Spinal cord (tissue), 10 donors: ENCODE measurements around the gene CRCP. TPM values are rescaled to one million over a fixed set of nuclear protein-coding genes. Genes with fewer than 3 reads are reported as not detected.
"Not testable (repeated sequence)": the region's sequence is repeated elsewhere in the genome, so short reads cannot be mapped to it uniquely, and the experiment has no call there.

Experiments used
- DNase-seq, 6 donors: peaks; one replicate each; pipeline versions ENCODE4 v3.0.0 to v3.0.0-alpha.2; 2013 to 2015; ENCODE audit warnings: low spot score in 6 of 6, low read depth in 4 of 6
- H3K27ac ChIP-seq: one replicate; pipeline ENCODE4 v1.5.1; 2013; ENCODE audit warnings: low read depth, low read length, control low read depth
- H3K27me3 ChIP-seq: one replicate; pipeline ENCODE4 v1.6.1; 2013; ENCODE audit warnings: low read length; ENCODE audit not compliant: control insufficient read depth, insufficient read depth
- H3K36me3 ChIP-seq: one replicate; pipeline ENCODE4 v1.6.1; 2013; ENCODE audit warnings: low read length; ENCODE audit not compliant: control insufficient read depth, insufficient read depth
- H3K4me1 ChIP-seq: one replicate; pipeline ENCODE4 v1.6.1; 2013; ENCODE audit warnings: low read length; ENCODE audit not compliant: control insufficient read depth, insufficient read depth
- H3K4me3 ChIP-seq: one replicate; pipeline ENCODE4 v1.5.1; 2013; ENCODE audit warnings: low read depth, low read length, control low read depth
- H3K9me3 ChIP-seq: one replicate; pipeline ENCODE4 v1.6.1; 2013; ENCODE audit warnings: low read length; ENCODE audit not compliant: control insufficient read depth, insufficient read depth
- WGBS: methylation state at CpG from one replicate; pipeline ENCODE4 v1.1.5; 2013; ENCODE audit warnings: missing lambda C conversion rate; ENCODE audit not compliant: insufficient coverage; 5-methylcytosine and 5-hydroxymethylcytosine counted together
- polyA plus RNA-seq, 2 donors: library from polyadenylated mRNA; unstranded; fragments of 120-200 nt; gene quantifications; one replicate each; pipeline ENCODE4 v1.2.1, GENCODE V29; 2013; ENCODE audit not compliant: insufficient read length in 2 of 2
- total RNA-seq, 2 donors: library from RNA; depleted of rRNA in 1 of 2; stranded (reverse); fragments of 120-200 nt in 1 of 2; fragments of >200 nt in 1 of 2; gene quantifications; one replicate each; pipeline versions ENCODE4 v1.2.3 to v1.2.4, GENCODE V29; 2013 to 2014
- donor health status: healthy.

CRCP gene
- total and polyA plus RNA-seq, 4 donors: 34.5 to 42.7 (median 38.1) TPM

DNA sequence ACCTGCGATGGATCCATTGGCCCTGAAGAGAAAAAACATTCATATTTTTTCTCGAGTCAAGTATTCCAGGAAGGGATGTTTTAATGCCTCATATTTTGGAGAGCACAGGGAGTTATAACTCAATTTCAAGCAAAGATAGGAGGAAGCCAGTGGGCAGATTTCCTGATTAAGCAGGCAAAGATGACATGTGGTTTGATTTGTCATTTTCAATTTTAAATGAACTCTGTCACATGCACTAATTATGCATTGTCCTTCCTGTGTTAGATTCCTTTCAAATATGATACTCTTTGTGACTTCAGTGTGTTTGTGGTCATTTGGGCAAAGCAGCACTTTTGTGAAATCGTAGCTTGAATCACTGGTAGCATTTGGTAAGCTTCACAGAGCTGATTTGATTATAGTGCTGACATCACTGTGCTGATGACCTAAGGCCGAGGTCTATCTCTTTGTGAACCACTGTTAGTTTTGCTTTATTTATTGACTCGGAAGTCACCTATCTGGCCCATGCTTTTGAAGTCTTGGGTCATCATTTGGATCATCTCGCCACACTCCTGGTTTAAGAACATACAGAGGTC is 11.2 kb downstream of the CRCP start:
- not testable (repeated sequence) for H3K36me3 ChIP-seq, H3K9me3 ChIP-seq, H3K27ac ChIP-seq, H3K4me1 ChIP-seq, H3K27me3 ChIP-seq, H3K4me3 ChIP-seq, DNase-seq
- WGBS: 97% methylated on average over 4 of the region's 6 CpGs

DNA sequence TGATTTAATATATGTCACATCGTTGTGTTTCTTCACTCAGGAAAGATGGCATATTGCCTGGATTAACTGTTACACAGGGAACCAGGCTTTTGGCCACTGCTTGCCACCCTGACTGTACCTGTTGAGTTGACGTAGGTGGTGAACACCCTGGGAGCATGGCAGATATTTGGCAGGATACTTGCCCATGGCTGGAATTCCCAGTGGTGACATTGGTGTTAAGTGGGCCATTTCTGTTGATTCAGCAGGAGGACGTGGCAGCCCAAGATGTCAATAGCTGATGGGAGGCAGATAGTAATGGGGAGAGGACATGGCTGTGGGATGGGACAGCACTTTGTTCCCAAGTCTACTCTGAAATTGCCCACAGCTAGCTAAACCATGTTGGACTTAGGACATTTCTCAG is 12.5 kb downstream of the CRCP start:
- not testable (repeated sequence) for H3K9me3 ChIP-seq, DNase-seq, H3K27ac ChIP-seq, H3K4me3 ChIP-seq, H3K27me3 ChIP-seq, H3K4me1 ChIP-seq
- H3K36me3 ChIP-seq: peaks cover 17% of the 10 kb centered on the region
- WGBS: 86% methylated on average over 3 of the region's 3 CpGs

DNA sequence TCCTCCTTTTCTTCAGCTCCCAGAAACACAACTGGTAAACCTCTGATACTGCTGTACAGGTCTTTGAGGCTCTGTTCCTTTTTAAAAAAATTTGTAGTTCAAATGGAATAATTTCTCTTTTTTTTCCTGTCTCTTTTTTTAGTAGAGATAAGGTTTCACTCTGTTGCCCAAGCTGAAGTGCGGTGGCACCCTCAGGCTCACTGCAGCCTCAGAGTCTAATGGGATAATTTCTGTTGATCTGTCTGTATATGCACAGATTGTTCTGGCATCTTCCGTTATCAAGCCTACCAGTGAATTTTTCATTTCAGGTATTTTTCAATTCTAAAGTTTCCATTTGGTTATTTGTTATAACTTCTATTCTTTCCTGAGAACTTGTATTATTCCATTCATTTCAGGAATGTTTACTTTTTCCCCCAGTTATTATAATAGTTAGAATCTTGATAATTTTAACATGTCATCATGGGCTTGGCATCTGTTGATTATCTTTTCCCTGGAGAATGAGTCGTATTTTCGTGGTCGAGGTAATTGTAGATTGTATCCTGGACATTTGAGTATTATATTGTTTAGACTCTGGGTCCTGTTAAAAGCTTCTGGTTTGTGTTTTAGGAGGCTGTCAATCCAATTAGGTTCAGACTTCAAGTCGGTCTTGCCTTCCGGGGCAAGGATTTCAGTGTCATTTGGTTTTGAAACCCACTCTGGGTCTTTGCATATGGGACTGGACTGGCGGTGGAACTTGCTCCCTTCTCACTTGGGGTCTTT is 24.5 kb downstream of the CRCP start:
- Histone ChIP-seq H3K9me3 (no peaks in the 10 kb centered on the region), H3K36me3 (peaks cover 34% of the 10 kb centered on the region), H3K27me3 (no peaks in the 10 kb centered on the region), H3K27ac (no peak overlapping the region), H3K4me1 (peaks cover 14% of the 10 kb centered on the region), H3K4me3 (no peak overlapping the region)
- 40% methylated on average over 2 of the region's 8 CpGs for WGBS
- DNase-seq: no peak

DNA sequence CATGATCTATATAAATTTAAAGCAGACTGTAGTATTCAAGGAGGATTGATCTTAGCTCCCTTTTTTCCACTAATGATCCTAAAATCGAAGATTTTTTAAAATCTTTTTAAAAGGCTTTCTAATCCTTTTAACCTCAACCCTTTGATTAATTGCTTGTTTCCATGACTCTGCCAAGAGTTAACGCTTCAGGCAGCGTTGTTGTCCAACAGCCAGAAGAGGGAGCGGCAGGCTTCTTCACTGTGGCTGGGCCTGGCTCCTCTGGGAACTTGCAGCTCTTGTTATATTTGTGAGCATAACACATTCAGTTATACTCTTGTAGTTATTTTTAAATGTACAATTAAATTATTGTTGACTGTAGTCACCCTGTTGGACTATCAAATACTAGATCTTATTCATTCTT is 26.3 kb downstream of the CRCP start:
- peaks cover 14% of the 10 kb centered on the region for H3K4me1 ChIP-seq
- peaks cover 51% of the 10 kb centered on the region for H3K36me3 ChIP-seq
- no peaks in the 10 kb centered on the region for H3K9me3 ChIP-seq
- WGBS: 43% methylated on average over 1 of the region's 4 CpGs
- peak; percentile 26 to 86 (median 37) for DNase-seq
- H3K4me3 ChIP-seq: no peak overlapping the region
- no peaks in the 10 kb centered on the region for H3K27me3 ChIP-seq
- H3K27ac ChIP-seq: no peak overlapping the region

DNA sequence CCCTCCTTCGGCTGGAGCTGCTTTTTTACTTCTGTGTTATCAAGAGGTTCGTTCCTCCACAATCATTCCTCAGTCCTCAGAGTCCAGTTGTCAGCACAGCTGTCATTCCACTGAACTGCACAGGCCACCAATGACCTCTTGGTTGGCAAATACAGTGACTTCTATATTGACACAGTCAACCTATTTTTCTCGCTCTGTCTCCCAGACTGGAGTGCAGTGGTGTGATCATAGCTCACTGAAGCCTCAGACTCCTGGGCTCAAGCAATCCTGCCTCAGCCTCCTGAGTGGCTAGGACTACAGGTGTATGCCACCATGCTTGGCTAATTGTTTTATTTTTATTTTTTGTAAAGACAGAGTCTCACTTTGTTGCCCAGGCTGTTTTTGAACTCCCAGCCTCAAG is 27.7 kb downstream of the CRCP start:
- peaks cover 52% of the 10 kb centered on the region for H3K36me3 ChIP-seq

DNA sequence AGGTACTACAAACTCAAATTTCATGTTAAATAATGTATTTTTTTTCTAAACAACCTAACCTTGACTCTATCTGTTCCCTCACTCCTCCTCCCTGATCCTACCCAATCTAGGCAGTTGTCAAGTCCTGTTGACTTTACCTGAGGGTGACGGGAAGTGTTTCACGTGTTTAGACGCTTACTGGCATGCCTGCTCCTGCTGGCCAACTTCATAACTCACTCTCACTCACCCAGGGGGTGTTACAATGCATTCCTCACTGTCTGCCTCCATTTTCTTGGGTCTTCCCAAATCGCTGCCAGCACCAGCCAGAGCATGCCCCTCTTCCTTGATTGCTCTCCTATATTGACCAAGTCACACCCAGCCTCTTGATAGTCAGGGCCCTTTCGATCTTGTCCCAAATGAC is 28.3 kb downstream of the CRCP start:
- Histone ChIP-seq H3K9me3 (no peaks in the 10 kb centered on the region), H3K27ac (no peak overlapping the region)
- WGBS: 78% methylated on average over 5 of the region's 5 CpGs

More for the DNA sequence above, 27.7 kb downstream of the CRCP start:
- Histone ChIP-seq H3K9me3 (no peaks in the 10 kb centered on the region), H3K27ac (no peak overlapping the region), H3K4me3 (no peak overlapping the region), H3K27me3 (no peaks in the 10 kb centered on the region), H3K4me1 (peaks cover 17% of the 10 kb centered on the region)
- peak in 1 of 6 donors; percentile 28 for DNase-seq
- 87% methylated on average over 3 of the region's 3 CpGs for WGBS

DNA sequence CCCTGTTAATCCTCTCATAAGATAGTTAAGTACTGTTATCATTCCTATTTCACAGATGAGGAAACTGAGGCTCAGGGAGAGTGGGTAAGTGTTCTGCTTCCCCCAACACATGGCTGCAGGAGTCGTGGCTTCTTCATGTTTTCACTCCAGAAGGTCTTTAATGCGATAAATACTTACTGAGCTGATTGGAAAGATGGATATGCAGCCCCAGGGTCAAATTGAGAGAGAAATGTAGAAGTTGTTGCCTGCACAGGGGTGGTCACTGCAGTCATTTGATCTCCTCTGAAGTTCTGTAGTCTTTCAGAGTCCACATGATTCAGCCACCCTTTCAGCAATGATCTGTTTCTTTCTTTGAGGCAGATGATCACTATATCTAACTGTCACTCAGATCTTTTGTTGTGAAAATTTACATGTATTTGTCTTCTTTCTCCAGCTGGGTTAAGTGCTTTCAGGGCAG is 29.3 kb downstream of the CRCP start:
- H3K4me1 ChIP-seq: peaks cover 17% of the 10 kb centered on the region

More for the DNA sequence above, 28.3 kb downstream of the CRCP start:
- DNase-seq: no peak
- Histone ChIP-seq H3K27me3 (no peaks in the 10 kb centered on the region), H3K36me3 (peaks cover 59% of the 10 kb centered on the region), H3K4me3 (no peak overlapping the region), H3K4me1 (peaks cover 17% of the 10 kb centered on the region)

DNA sequence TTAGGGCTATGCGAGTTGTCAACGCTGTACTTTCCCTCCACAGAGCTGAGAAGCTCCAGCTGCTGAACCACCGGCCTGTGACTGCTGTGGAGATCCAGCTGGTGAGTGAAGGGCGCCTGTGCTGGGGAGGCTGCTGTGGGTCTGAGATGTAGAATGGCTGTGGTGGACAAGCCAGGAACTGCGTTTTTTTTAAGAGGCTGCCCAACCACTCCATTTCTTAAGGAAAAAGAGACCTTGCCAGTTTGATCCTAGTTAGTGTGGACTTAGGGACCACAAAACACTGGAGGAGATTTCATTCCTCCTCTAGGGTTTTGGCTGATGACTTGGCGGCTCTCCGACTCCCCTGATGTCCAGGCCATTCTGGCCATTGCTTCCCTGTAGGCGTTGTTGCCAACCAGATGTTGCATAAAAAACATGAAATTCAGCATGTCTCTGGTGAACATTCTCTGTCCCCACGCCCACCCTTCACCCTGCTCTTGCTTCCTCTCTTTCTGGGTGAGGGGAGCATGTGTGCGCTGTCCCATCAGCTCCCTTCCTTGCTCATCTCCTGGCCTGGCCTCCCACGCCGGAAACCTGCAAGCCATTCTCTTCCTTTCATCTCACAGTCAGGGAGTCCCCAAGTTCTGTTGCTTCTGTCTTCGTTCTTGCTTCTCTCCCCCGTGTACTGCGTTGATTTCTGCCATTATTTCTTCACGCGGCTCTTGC is 30.9 kb downstream of the CRCP start:
- H3K4me3 ChIP-seq: no peak overlapping the region
- H3K9me3 ChIP-seq: no peaks in the 10 kb centered on the region
- peak overlapping the region; percentile 1 for H3K27ac ChIP-seq
- peak in 1 of 6 donors; percentile 16 for DNase-seq
- peaks cover 17% of the 10 kb centered on the region for H3K4me1 ChIP-seq
- H3K36me3 ChIP-seq: peaks cover 54% of the 10 kb centered on the region
- 81% methylated on average over 14 of the region's 17 CpGs for WGBS
- H3K27me3 ChIP-seq: no peaks in the 10 kb centered on the region

More for the DNA sequence above, 29.3 kb downstream of the CRCP start:
- 80% methylated on average over 1 of the region's 2 CpGs for WGBS
- no peak for DNase-seq
- Histone ChIP-seq H3K4me3 (no peak overlapping the region), H3K27me3 (no peaks in the 10 kb centered on the region), H3K9me3 (no peaks in the 10 kb centered on the region), H3K27ac (no peak overlapping the region), H3K36me3 (peaks cover 65% of the 10 kb centered on the region)

DNA sequence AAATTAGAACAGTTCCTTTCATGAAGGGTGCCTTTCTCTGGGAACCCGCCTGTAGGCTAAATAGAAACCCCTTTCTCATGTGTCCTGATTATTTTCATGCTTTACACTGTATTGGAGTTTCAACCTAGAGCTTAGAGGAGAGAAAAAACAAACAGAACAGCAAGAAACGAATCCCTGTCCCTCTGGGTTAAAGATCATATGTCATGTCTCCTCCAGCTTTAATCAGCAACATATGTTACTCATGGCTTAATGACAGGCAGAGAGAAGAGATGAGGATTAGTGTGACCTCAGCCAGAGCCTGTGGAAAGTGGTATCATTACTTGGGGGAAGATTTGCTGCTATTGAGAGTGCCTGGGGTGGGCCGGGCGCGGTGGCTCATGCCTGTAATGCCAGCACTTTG is 32.1 kb downstream of the CRCP start:
- H3K27ac ChIP-seq: peak overlapping the region; percentile 52
- DNase-seq: peak in 1 of 6 donors; percentile 48
- no peaks in the 10 kb centered on the region for H3K9me3 ChIP-seq

More for the DNA sequence above, 32.1 kb downstream of the CRCP start:
- peaks cover 10% of the 10 kb centered on the region for H3K4me1 ChIP-seq
- peaks cover 61% of the 10 kb centered on the region for H3K36me3 ChIP-seq
- WGBS: 100% methylated on average over 3 of the region's 5 CpGs
- no peaks in the 10 kb centered on the region for H3K27me3 ChIP-seq
- H3K4me3 ChIP-seq: no peak overlapping the region
